H1 (cell line): ENCODE measurements around the gene BTBD9. TPM values are rescaled to one million over a fixed set of nuclear protein-coding genes. Genes with fewer than 3 reads are reported as not detected.

Experiments
- ATF3 ChIP-seq: IDR thresholded peaks from 2 replicates; pipeline ENCODE4 v1.6.1; 2011; ENCODE audit warnings: low read depth, mild to moderate bottlenecking, low read length; ENCODE audit not compliant: insufficient read depth
- EZH2 ChIP-seq: fragments of 200-600 bp; sonication (generic); IDR thresholded peaks from 2 replicates; pipeline ENCODE4 v1.7.1; 2012; ENCODE audit warnings: low read depth, mild to moderate bottlenecking, moderate library complexity, low read length, inconsistent platforms; ENCODE audit not compliant: severe bottlenecking
- GTF2F1 ChIP-seq: IDR thresholded peaks from 2 replicates; pipeline ENCODE4 v1.6.1; 2012; ENCODE audit warnings: low read depth, low read length, improper control_type of control experiment, borderline replicate concordance
- POLR2AphosphoS5 ChIP-seq: IDR thresholded peaks from 2 replicates; pipeline ENCODE4 v1.6.1; 2011; ENCODE audit warnings: low read depth, low read length
- polyA plus RNA-seq, 7 experiments: library from polyadenylated mRNA; depleted of rRNA in 3 of 7; stranded (reverse) in 5 of 7; unstranded in 2 of 7; fragments of >200 nt in 5 of 7; fragments of 200-250 nt in 2 of 7; gene quantifications; 1 replicate in 5 of 7; 2 replicates in 1 of 7; 4 replicates in 1 of 7; pipeline versions ENCODE4 v1.2.1 to v1.2.3, GENCODE V29; 2011 to 2013; ENCODE audit warnings: missing spikeins in 2 of 7, mixed read lengths in 2 of 7
- total RNA-seq: library from RNA; stranded (reverse); fragmentation: NEBNext Ultra II Directional; extraction: Animal tissue kit (Norgen Biotek cat#: 25700); gene quantifications from 2 replicates; pipeline ENCODE4 v1.2.1, GENCODE V29; 2021

The BTBD9 gene
- total and polyA plus RNA-seq, 2 of the 8 experiments (the other 6 are each of a cell fraction or from before 2014, with no cell fraction given), result 0.92 to 4.1 TPM

GRCh38 chr6:38542031-38542430, 97.7 kb downstream of the BTBD9 start (continued):
- no peak for TF ChIP-seq ATF3
- TF ChIP-seq POLR2AphosphoS5, result no peak
- TF ChIP-seq EZH2, result no peak
- TF ChIP-seq GTF2F1, result no peak
